ENCODE measurements around the gene MC1R.
A peak's percentile ranks its signal among the peaks of the same experiment; 100 is the strongest.
"Not testable (repeated sequence)": the region's sequence is repeated elsewhere in the genome, so short reads cannot be mapped to it uniquely, and the experiment has no call there.

MC1R gene

DNA sequence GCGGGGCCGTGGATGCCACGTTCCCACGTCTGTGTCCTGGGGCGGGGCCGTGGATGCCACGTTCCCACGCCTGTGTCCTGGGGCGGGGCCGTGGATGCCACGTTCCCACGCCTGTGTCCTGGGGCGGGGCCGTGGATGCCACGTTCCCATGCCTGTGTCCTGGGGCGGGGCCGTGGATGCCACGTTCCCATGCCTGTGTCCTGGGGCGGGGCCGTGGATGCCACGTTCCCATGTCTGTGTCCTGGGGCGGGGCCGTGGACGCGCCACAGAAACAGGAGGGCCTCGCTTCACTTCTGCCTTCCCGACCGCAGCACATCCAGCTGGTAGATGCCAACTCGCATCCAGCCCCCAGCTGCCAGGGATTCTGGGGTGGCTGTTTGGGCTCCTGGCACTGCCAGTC, 15.4 kb downstream of the MC1R start:
- DNase-seq, result not testable (repeated sequence)

DNA sequence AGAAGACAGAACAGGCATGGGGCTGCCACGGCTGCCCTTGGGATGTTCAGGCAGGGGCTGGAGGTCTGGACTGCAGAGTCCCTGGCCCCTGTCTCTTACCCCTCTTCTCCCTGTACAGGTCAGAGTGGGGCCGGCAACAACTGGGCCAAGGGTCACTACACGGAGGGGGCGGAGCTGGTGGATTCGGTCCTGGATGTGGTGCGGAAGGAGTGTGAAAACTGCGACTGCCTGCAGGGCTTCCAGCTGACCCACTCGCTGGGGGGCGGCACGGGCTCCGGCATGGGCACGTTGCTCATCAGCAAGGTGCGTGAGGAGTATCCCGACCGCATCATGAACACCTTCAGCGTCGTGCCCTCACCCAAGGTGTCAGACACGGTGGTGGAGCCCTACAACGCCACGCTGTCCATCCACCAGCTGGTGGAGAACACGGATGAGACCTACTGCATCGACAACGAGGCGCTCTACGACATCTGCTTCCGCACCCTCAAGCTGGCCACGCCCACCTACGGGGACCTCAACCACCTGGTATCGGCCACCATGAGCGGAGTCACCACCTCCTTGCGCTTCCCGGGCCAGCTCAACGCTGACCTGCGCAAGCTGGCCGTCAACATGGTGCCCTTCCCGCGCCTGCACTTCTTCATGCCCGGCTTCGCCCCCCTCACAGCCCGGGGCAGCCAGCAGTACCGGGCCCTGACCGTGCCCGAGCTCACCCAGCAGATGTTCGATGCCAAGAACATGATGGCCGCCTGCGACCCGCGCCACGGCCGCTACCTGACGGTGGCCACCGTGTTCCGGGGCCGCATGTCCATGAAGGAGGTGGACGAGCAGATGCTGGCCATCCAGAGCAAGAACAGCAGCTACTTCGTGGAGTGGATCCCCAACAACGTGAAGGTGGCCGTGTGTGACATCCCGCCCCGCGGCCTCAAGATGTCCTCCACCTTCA, 16.2 kb downstream of the MC1R start:
- DNase-seq, result no peak

DNA sequence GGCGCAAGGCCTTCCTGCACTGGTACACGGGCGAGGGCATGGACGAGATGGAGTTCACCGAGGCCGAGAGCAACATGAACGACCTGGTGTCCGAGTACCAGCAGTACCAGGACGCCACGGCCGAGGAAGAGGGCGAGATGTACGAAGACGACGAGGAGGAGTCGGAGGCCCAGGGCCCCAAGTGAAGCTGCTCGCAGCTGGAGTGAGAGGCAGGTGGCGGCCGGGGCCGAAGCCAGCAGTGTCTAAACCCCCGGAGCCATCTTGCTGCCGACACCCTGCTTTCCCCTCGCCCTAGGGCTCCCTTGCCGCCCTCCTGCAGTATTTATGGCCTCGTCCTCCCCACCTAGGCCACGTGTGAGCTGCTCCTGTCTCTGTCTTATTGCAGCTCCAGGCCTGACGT, 17.0 kb downstream of the MC1R start:
- DNase-seq, result not testable (repeated sequence)

DNA sequence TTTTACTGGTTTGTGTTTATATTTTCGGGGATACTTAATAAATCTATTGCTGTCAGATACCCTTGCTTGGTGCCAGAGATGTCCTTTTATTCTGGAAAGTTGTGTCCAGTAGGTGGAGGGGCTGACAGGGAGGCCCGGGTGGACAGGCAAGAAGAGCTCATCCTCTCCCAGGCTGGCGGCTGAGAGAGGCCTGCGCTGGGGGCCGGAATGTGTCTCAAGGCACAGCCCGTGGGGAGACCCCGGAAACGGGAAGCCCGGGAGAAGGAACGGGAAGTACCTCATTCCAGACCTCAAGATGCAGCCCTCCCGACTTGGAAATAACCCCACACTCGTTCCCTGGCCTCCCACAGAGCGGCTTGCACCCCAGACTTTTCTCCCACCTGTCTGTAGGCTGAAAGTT, 17.4 kb downstream of the MC1R start:
- no peak for DNase-seq

DNA sequence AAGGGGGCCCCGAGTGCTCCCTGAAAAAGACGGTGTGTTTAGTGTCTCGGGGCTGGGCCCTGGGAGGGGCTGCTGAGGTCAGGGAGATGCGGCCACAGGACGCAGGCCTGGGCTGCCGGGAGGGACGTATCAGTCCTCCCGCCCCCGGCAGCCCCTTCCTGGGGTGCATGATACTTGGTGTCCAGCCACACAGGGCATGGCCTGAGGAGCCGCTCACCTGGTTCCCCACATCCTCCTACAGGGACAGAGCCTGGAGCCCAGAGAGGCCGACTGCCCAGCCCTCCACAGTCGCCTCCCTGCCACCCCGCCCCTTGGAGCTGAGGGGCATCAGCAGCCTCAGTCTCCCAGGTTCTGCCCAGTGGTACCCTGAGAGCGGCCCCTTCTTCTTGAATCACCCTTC, 17.8 kb downstream of the MC1R start:
- no peak for DNase-seq

DNA sequence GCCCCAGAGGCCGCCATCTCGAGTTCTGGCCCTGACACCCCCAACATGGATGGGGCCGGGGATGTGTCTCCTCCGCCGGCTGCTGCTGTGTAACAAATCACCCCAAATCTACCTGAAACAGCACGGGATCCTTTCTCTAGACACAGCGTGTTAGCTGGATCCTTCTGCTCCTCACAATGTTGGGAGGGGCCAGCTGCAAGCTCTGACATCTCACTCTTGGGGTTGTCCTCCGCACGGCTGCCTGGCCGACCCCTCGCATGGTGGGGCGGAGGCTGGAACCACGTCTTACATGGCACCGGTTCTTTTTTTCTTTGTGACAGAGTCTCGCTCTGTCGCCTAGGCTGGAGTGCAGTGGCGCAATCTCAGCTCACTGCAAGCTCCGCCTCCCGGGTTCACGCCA, 18.3 kb downstream of the MC1R start:
- no peak for DNase-seq

DNA sequence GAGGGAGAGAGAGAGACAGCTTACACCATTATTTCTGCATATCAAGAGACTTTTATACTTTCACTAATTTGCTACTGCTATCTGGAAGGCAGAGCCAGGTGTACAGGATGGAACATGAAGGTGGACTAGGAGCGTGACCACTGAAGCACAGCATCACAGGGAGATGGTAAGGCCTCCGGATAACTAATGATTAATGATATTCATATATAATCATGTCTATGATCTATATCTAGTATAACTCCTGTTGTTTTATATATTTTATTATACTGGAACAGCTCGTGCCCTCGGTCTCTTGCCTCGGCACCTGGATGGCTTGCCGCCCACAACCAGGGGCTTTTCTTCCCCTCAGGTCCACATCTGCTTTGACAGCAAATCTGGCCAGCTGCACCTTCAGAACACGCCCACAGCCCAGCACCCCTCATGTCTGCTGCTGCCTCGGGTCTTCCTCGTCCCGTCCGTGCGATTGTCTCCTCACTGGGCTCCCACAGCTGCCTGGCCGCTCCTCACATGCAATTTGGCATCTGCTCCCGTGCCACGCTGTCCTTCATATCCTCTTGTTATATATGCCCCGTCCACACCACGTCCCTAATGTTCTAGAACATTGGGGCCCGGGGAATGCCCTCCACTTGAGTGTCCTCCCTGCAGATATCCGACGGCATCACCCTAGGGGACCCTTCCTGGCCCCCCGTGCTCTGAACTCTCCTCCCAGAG, 19.7 kb downstream of the MC1R start:
- DNase-seq, result no peak

DNA sequence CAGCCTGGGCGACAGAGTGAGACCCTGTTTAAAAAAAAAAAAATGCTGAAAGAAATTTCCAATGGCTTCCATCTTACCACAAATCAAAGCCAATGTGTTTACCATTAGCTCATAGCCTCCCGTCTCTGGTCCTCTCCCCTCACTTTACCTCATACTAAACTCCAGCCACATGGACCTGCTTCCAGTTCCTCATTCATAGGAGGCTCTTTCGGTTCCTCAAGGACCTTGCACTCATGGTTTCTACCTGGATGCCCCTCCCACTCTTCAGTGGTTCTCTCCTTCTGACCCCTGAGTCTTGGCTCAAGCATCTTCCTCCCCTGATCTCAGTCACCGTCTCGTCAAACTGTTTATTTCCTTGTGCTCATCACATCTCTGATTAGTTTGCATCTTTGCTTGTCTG, 26.1 kb downstream of the MC1R start:
- no peak for DNase-seq

DNA sequence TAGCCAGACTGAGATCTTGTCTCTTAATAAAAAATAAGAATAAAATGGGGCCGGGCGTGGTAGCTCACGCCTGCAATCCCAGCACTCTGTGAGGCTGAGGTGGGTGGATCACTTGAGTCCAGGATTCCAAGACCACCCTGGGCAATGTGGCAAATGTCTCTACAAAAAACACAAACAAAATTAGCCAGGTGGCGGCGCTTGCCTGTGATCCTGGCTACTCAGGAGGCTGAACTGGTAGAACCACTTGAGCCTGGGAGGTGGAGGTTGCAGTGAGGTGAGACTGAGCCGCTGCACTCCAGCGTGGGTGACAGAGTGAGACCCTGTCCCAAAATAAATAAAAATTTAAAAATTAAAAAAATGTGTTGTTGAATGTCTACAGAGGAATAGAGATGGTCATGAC, 27.0 kb downstream of the MC1R start:
- no peak for DNase-seq

DNA sequence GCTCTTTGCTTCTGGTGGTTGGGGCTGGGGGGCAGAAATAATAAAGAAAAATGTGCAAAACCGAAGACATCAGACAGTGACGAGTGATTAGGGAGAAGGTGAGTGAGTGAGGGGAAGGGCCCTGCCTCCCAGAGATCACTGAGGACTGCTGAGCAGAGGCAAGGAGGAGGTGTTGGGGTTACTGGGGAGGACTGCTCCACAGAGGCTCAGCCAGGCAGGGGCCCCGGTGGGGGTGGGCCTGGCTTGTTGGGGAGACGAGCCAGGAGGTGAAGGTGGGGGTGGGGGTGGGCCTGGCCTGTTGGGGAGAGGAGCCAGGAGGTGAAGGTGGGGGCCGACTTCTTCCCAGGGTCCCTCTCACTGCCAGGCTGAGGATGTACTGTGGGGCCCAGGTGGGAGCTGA, 27.9 kb downstream of the MC1R start:
- DNase-seq, result no peak

DNA sequence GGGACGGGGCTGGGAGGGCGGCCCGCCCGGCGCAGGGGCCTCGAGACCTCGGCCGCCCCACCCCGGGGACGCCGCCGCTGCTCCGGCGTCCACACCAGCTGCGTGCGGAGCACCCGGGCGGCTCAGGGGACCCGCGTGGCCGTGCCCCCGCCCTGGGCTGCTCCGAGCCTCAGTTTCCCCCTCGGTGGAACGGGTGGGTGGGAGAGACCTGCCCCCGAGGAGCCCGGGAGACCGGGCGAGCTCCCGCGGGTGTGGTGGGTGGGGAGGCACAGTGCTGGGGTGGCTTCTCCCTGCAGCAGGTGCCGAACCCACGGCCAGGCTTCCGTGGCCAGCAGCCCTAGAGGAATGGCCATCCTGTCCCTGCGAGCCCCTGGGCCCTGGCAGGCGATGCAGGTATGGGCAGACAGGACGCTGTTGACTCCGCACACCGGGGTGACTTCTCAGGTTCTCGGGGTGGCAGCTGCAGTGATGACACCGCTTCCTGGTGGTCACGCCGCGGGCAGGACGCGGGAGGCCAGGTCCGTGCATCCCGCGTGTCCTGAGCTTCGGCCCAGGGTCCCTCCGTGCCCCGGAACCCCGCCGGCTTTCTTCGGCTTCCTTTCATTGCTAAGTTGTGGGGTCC, 30.6 kb downstream of the MC1R start:
- DNase-seq, result no peak

DNA sequence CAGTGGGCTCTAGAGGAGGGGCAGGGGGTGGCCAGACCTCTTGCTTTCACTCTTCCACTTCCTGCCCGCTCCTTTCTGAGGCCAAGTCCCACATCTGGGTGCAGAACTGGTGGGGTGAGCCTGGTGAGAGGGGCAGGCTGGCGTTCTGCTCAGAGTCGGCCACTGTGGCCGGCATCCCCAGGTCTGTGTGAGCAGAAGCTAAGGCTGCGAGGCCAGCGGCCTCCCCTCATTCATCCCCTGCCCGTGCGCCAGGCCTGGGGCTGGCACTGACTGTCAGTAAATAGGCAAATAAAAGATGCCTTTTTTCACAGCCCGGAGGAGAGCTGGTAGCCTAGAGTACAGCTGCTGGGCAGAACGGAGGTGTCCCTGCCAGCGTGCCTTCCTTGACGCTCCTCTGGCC, 31.1 kb downstream of the MC1R start:
- peak in 6 of 58 donors; percentile 2 to 19 (median 14) for DNase-seq

DNA sequence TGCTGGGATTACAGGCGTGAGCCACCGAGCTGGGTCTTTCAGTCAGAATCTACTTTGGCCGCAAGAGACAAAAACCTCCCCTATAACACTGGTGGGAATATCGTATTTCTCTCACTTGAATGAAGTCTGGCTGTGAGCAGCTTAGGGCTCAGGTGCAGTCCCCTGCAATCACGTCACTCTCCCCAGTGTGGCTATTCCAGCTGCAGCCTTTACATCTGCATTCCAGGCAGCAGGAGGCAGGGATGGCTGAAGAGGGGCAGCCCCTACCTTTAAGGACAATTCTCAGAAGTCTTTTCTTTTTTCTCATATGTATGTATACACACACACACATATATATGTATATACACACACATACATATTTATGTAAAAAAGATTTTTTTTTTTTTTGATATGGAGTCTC, 32.8 kb downstream of the MC1R start:
- DNase-seq, result no peak

DNA sequence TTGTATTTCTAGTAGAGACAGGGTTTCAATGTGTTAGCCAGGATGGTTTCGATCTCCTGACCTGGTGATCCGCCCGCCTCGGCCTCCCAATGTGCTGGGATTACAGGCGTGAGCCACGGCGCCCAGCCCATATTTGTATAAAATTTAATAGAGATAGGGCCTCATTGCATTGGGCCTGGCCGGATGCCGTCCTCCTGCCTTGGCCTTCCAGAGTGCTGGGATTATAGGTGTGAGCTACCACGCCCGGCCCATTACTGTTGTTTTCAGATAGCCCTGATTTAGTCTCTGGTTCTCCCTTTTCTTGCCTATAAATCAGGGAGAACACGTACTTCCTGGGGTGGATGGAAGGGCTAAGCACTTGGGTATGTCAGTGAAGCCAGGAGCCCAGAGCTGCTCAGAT, 33.4 kb downstream of the MC1R start:
- DNase-seq, result no peak

DNA sequence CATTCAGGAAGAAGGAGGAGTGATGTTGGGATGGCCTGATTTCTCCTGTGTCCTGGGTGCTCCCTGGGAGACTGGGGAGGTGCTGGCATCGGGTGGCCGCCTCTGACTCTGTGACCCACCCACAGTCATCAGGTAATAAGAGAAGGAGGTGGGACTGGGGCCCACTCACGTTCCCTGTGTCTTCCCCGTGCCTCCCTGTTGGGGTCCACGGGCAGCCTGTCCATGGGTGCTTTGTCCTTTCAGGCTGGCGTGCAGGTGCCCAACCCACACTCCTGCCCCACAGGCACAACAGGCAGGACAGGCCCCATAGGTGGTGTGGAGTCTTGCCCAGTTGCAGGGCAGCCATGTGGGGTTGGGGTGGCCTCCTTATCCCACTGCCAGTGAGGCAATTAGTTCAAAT, 33.9 kb downstream of the MC1R start:
- no peak for DNase-seq

DNA sequence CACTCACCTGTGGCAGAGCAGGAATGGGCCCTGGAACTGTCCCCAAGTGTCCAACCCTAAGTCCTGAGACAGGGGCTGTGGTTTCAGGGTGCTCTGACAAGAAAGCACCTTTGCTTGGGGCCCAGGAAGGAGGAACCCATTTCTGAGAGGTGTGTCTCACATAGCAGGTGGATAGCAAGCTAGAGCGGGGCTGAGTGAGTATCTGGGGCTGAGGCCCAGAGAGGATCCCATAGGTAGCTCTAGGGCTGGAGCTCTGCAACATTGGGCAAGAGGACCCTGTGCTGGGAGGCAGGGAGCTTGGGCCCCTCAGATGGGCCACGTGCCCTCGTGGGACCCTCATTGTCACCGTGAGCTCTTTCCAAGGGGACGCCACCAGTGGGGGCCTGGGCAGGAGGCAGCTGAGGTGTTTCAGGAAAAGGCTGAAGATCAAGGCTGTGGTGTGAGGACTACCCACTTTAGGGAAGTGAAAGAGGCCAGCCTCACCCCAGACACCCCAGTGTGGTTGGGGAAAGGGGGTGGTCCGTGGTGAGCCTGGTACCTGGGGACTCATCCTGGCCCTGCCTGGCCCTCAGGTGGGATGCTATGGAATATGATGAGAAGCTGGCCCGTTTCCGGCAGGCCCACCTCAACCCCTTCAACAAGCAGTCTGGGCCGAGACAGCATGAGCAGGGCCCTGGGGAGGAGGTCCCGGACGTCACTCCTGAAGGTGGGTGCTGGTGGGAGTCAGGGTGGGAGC, 35.2 kb downstream of the MC1R start:
- no peak for DNase-seq

DNA sequence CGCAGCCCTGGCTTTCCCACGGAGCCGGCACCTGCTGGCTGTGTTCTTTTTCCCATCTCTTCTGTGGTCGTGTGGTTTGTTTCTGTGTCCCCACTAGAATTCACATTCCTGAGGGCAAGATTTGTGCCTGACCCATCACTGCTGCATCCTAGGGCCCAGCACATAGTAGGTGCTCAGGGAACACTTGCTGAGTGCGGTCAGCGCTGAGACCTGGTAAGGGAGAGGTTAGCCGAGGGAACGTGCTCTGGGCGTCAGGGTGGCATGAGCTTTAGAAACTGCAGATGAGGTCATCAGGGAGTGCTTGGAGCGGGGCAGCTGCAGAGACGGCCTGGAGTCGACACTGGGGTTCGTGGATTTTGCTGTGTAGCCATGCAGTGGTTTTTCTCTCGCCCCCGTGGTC, 35.8 kb downstream of the MC1R start:
- DNase-seq, result no peak

DNA sequence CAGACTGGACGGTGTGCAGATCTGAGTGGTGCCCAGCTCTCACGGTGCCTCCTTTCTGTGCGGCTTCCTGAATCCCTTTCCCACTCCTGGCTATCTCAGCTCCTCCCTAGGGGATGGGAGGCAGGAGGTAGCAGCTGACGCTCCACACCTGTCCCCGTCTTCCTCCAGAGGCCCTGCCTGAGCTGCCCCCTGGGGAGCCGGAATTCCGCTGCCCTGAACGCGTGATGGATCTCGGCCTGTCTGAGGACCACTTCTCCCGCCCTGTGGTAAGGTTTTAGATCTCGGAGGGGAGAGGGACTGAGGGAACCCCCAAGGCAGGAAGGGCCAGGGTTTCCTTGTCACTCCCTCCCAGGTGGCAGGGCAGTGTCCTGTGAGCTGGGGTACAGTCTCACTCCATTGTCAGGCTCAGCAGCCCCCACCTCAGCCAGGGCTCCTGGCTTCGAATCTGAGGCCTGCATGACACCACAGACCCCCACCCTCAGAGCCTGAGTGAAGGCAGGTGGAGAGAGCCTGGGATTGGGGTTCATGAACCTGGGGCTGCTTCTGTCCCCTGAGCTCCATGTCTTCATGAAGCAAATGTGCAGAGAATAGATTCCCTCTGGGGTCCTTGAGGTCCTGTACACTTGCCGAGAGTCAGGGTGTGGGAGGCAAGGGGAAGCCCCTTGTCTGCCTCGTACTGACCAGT, 36.5 kb downstream of the MC1R start:
- no peak for DNase-seq

DNA sequence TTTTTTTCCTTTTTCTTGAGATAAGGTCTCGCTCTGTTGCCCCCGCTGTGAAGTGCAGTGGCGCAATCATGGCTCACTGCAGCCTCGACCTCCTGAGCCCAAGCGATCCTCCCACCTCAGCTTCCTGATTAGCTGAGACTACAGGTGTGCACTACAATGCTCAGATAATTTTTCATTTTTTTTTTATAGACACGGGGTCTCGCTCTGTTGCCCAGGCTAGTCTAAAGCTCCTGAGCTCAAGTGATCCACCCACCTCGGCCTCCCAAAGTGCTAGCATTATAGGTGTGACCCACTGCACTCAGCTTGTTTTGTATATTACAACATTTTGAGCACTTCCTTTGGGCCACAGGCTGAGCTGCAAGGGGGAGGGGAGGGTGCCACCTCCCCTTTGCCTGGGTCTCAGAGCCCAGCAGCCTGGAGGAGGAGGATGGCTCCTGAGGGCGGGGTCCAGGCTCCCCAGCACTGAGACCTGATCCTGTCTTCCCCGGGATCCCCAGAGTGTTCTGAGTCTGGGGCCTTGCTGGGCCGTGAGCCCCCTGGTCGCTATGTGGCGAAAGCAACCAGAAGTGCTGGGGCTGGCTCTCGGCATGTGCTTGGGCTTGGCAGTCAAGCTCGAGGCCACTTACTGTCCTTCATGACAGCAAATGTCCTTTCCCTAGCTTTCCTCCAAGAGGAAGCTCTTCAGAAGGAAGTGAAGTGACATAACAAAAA, 38.0 kb downstream of the MC1R start:
- DNase-seq, result no peak

DNA sequence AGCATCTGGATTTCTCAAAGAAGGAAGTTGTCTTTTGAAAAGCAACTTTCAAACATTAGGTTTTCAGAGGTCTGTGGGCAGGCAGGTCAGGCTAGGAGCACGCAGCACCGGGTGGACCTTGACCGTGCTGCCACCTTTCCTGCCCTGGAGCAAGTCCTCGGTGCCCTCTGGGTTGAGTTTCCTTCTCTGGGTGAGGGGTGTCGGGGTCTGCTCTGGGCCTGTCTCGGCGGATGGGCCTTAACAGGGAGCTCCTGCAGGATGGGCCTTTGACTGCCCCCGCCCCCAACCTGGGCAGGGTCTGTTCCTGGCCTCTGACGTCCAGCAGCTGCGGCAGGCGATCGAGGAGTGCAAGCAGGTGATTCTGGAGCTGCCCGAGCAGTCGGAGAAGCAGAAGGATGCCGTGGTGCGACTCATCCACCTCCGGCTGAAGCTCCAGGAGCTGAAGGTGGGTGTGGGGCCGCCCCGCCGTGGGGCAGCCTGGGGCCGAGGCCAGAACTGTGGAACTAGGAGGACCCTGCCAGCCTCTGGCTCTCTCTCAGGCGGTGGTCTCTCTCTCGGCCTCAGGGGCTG, 38.6 kb downstream of the MC1R start:
- no peak for DNase-seq

Measured in anterior cingulate cortex (tissue), 58 donors.